ENCODE results near the gene FIBP. TPM values are rescaled to one million over a fixed set of nuclear protein-coding genes. Genes with fewer than 3 reads are reported as not detected.

FIBP gene
- total RNA-seq, 1 experiment from 2014 or later = 221 TPM

- ATAC-seq = no peak
- ChIA-PET CTCF (no interaction called here), POLR2A (ENCODE audit: unreplicated experiment) (no interaction called here)
- H4K20me1 ChIP-seq (ENCODE audit: low read length) = no peaks in the 10 kb centered on the region
- intact Hi-C loops (cut with micrococcal nuclease) = no loop called here
- no peak overlapping the region for H3K4me3 ChIP-seq (ENCODE audit: low read length)
- H3K9ac ChIP-seq (ENCODE audit: low read length) = no peak overlapping the region
- no peak overlapping the region for H3K27ac ChIP-seq (ENCODE audit: low read length)
- no peaks in the 10 kb centered on the region for H3K27me3 ChIP-seq (ENCODE audit: low read length)
- no peaks in the 10 kb centered on the region for H3K79me2 ChIP-seq (ENCODE audit: low read length)
- no peak for TF ChIP-seq CTCF (conservative IDR thresholded peaks at IDR 0.05; ENCODE audit: low read depth, low read length)
- TF ChIP-seq EZH2 (IDR thresholded peaks at IDR 0.05; ENCODE audit: low read length, unreplicated experiment) = no peak
- TF ChIP-seq EZH2phosphoT487 (IDR thresholded peaks at IDR 0.05; ENCODE audit: borderline replicate concordance, low read length) = no peak
- no peak for DNase-seq
- BruUV-seq (replicated peaks) = no TSS peak
- no peak overlapping the region for H2AFZ ChIP-seq (ENCODE audit: low read length)
- H3K9me2 ChIP-seq (replicated peaks; ENCODE audit: low read length) = no peaks in the 10 kb centered on the region
- no peaks in the 10 kb centered on the region for H3F3A ChIP-seq (ENCODE audit: low read length, unreplicated experiment)
- H3K9me3 ChIP-seq (ENCODE audit: low read length) = no peaks in the 10 kb centered on the region
- peaks cover 6% of the 10 kb centered on the region for H3K4me1 ChIP-seq (ENCODE audit: insufficient read depth, low read length)
- peaks cover 5% of the 10 kb centered on the region; the same call in 1 of the 2 replicates for H3K36me3 ChIP-seq (ENCODE audit: low read depth, low read length)
- H3K4me2 ChIP-seq (ENCODE audit: low read length) = no peak overlapping the region
These were observed 18.0 kb downstream of the FIBP start for GRCh38 chr11:65870307-65870658.

GRCh38 chr11:65869643-65870306 lies 18.5 kb downstream of the FIBP start:
- no peak for TF ChIP-seq CTCF (conservative IDR thresholded peaks at IDR 0.05; ENCODE audit: low read depth, low read length)
- no peak for TF ChIP-seq EZH2 (IDR thresholded peaks at IDR 0.05; ENCODE audit: low read length, unreplicated experiment)
- no peak for TF ChIP-seq EZH2phosphoT487 (IDR thresholded peaks at IDR 0.05; ENCODE audit: borderline replicate concordance, low read length)
- H3K9ac ChIP-seq (ENCODE audit: low read length) = no peak overlapping the region
- no peaks in the 10 kb centered on the region for H3K79me2 ChIP-seq (ENCODE audit: low read length)
- no peak overlapping the region for H3K27ac ChIP-seq (ENCODE audit: low read length)
- H3K9me3 ChIP-seq (ENCODE audit: low read length) = no peaks in the 10 kb centered on the region
- H4K20me1 ChIP-seq (ENCODE audit: low read length) = no peaks in the 10 kb centered on the region
- H2AFZ ChIP-seq (ENCODE audit: low read length) = no peak overlapping the region
- no TSS peak for BruUV-seq (replicated peaks)
- no peak overlapping the region for H3K4me3 ChIP-seq (ENCODE audit: low read length)
- H3K27me3 ChIP-seq (ENCODE audit: low read length) = no peaks in the 10 kb centered on the region
- no peaks in the 10 kb centered on the region for H3F3A ChIP-seq (ENCODE audit: low read length, unreplicated experiment)
- ChIA-PET CTCF (no interaction called here), POLR2A (ENCODE audit: unreplicated experiment) (interaction anchor here (0.8 kb wide), 1 partner anchor 10 kb away, joined by 4 read pairs; no protein-coding TSS in a partner anchor)
- peaks cover 10% of the 10 kb centered on the region; the same call in 1 of the 2 replicates for H3K36me3 ChIP-seq (ENCODE audit: low read depth, low read length)
- peaks cover 6% of the 10 kb centered on the region for H3K4me1 ChIP-seq (ENCODE audit: insufficient read depth, low read length)
- ATAC-seq (no peak), DNase-seq (no peak)
- H3K9me2 ChIP-seq (replicated peaks; ENCODE audit: low read length) = no peaks in the 10 kb centered on the region
- no peak overlapping the region for H3K4me2 ChIP-seq (ENCODE audit: low read length)
- intact Hi-C loops (cut with micrococcal nuclease) = no loop called here

GRCh38 chr11:65868907-65869306 lies 19.4 kb downstream of the FIBP start:
- no peaks in the 10 kb centered on the region for H4K20me1 ChIP-seq (ENCODE audit: low read length)

More at GRCh38 chr11:65868907-65869306, 19.4 kb downstream of the FIBP start:
- BruUV-seq (replicated peaks) = TSS peak; percentile 3
- H3K9me2 ChIP-seq (replicated peaks; ENCODE audit: low read length) = no peaks in the 10 kb centered on the region
- no peaks in the 10 kb centered on the region for H3K27me3 ChIP-seq (ENCODE audit: low read length)
- no peak for ATAC-seq
- peaks cover 6% of the 10 kb centered on the region for H3K4me1 ChIP-seq (ENCODE audit: insufficient read depth, low read length)
- no peaks in the 10 kb centered on the region for H3K9me3 ChIP-seq (ENCODE audit: low read length)
- H3K79me2 ChIP-seq (ENCODE audit: low read length) = no peaks in the 10 kb centered on the region
- H3K27ac ChIP-seq (ENCODE audit: low read length) = no peak overlapping the region
- ChIA-PET CTCF (interaction anchor here (0.7 kb wide), 1 partner anchor 9 kb away, joined by 4 read pairs; the partner anchor contains the start of gene MUS81), POLR2A (ENCODE audit: unreplicated experiment) (interaction anchor here (0.6 kb wide), 1 partner anchor 32 kb away, joined by 3 read pairs; no protein-coding TSS in a partner anchor)
- H3K4me3 ChIP-seq (ENCODE audit: low read length) = no peak overlapping the region
- no peak overlapping the region for H2AFZ ChIP-seq (ENCODE audit: low read length)
- no peak overlapping the region for H3K9ac ChIP-seq (ENCODE audit: low read length)
- intact Hi-C loops (cut with micrococcal nuclease) = no loop called here
- no peak for TF ChIP-seq EZH2phosphoT487 (IDR thresholded peaks at IDR 0.05; ENCODE audit: borderline replicate concordance, low read length)
- no peak for TF ChIP-seq CTCF (conservative IDR thresholded peaks at IDR 0.05; ENCODE audit: low read depth, low read length)
- no peak for TF ChIP-seq EZH2 (IDR thresholded peaks at IDR 0.05; ENCODE audit: low read length, unreplicated experiment)
- DNase-seq = no peak
- no peaks in the 10 kb centered on the region for H3F3A ChIP-seq (ENCODE audit: low read length, unreplicated experiment)
- no peak overlapping the region for H3K4me2 ChIP-seq (ENCODE audit: low read length)
- H3K36me3 ChIP-seq (ENCODE audit: low read depth, low read length) = peaks cover 19% of the 10 kb centered on the region; the same call in 1 of the 2 replicates
